ENCODE measurements around the gene FRMD3.

The FRMD3 gene

GRCh38 chr9:83472221-83472665, 66.0 kb downstream of the FRMD3 start:
- DNase-seq, result no peak

DNA sequence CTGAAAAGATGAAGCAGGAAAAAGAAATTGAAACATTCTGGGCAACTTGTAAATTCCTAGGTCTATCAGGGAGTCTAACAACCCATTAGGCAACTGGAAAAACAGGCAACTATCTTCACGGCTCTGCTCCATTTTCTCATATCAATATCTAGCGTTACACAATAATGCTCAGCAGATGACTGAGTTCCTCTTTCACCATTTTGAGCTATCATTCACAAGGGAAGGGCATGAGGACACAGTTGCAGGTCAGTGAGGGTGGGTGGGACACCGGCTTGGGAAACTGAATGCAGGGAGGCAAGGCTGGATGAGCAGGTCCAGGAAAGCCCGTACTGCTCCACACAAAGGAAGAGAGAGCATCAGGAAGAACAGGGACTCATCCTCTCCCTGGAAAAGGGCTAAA, 67.0 kb downstream of the FRMD3 start:
- DNase-seq, result no peak

GRCh38 chr9:83469722-83470121, 68.5 kb downstream of the FRMD3 start:
- no peak for DNase-seq

DNA sequence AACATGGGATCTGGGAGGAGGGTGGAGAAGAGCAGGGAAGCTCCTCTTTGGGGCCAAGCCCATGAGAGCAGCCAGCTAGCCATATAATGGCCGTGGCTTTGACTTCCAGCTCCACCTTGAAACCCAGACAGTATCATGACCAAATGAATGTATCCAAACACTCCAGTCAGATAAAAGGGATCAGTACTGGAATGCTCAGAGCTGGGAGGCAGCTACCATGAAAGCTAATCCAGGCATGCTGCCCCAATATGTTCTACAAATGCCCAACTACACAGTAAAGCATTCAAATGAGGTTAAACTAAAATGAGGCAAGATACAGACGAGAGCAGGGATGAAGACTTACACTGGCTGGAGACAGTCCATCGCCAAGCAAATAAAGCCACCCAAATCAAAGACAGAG, 69.4 kb downstream of the FRMD3 start:
- DNase-seq, result no peak

DNA sequence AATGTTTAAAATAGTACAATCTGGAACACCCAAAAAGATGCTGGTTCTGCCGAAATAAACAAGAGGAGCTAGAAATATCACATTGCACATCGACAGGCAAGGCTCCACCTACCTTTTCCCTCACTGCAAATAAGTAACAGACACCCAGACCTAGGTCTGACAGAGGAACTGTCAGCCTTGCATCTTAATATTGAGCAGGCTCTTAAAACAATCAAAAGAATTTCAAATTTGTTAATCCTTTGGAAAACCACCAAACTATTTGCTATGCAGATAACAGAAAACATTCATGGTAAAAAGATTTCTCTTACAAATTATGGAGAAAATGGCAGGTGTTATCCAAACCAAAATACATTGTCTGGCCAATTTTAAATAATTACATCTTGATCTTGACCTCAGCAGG, 71.3 kb downstream of the FRMD3 start:
- no peak for DNase-seq

DNA sequence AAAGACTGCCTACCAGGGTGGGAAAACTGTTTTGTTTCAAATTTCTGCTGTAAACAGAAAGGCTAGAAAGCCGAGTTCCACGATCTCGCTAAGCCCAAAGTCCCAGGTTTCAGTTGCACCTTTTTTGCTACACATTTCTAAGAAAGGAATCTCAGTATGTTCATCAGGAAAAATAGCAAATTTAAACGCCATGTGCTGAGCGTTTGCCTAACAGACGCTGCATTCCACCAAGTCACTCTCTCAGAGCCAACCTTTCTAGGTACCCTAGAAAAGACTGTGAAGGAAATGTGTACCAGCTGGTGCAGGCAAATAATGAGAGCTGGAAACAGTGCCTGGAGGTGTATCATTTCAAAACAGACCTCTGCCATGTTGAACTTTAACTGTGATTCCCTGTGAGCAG, 71.8 kb downstream of the FRMD3 start:
- no peak for DNase-seq

DNA sequence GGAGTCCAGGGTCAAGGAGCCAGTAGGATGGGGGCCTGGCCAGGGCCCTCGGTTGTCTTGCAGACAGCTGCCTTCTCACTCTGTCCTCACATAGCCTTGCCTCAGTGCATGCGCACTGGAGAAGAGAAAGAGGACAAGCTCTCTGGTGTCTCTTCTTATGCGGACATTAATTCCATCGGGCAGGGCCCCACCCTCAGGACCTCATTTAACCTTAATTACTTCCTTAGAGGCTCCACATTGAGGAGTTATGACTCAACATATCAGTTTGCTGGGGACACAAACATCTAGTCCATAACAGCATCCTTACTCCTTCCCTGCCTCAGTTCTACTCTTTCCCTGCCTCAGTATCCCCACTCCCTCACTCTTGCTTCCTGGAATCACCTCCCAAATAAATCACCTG, 78.4 kb downstream of the FRMD3 start:
- DNase-seq, result no peak

GRCh38 chr9:83458530-83458929, 79.7 kb downstream of the FRMD3 start:
- DNase-seq, result no peak

- DNase-seq, result no peak
Observed at GRCh38 chr9:83457005-83457404, 81.2 kb downstream of the FRMD3 start.

DNA sequence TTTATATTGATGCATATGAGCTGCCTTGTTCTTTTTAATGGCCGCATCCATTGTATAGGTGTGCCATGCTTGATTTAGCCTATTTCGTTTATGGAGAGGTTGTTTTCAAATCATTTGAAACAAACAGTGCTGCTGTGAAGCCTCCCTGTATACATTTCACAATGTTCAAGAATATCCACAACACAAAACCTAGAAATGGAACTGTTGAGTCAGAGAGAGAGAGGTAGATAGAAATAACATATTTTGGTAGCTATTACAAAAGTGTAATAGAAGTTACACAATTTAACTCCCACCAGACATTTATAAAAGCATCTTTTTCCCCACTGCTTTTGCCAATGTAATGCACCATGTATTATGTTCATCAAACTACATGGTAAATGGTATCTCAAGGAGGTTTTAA, 82.0 kb downstream of the FRMD3 start:
- DNase-seq, result no peak

DNA sequence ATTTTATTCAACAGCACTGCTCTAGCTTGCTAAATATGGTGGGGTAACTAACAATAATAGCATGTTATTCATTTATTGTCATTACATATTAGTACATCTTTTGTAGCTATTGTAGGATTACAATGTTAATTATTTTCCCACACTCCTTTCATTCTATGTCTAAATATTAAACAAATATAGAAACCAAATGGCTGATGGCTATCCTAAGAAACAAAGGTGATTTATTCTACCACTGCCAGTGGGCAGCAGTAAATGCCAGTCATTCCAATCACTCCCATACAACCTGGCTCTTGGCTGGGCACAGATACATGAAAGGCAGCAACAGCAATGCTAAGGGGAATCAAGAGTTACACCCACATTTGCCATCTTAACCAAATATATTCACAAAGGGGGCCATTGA, 84.1 kb downstream of the FRMD3 start:
- DNase-seq, result no peak

DNA sequence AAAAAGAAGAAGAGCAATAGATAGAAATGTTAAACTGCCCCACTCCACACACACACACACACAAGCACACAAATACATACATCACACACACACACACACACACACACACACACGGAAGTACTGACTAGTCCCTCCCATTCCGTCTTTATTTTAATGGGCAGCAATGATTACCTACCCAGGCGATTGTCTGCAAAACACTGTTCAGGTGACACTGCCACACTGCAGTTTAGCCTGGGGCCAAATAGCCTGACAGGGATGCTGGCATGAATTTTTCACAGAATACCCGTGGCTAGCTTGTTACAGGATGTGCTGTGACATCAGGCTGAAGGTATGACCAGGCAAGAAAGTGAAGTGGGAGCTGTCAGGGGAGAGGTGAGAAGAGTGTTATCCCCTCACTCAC, 86.9 kb downstream of the FRMD3 start:
- DNase-seq, result no peak

- no peak for DNase-seq
Observed at GRCh38 chr9:83449983-83450382, 88.2 kb downstream of the FRMD3 start.

GRCh38 chr9:83449166-83449565, 89.0 kb downstream of the FRMD3 start:
- no peak for DNase-seq

- DNase-seq, result no peak
Observed at GRCh38 chr9:83448626-83449025, 89.6 kb downstream of the FRMD3 start.

GRCh38 chr9:83447351-83447750, 90.8 kb downstream of the FRMD3 start:
- DNase-seq, result no peak

- DNase-seq, result no peak
Observed at GRCh38 chr9:83445703-83446265, 92.4 kb downstream of the FRMD3 start.

DNA sequence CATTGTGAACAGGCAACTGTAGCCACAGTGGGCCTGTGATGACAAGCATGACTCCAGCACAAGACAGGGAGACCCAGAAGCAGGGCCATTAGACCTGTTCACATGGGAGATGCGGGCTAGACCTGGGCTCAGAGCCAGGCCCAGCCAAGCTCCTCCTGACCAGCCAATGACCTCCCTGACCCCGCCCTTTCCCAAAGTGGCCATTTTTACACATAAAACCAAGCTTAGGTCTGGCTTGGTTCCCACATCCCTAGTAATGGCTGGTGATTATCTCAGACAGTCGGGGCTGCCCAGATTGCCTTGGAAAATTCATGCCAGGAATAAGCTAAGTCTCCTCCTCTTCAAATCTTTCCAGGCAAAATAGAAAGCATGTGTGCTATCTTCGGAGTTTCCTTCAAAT, 94.1 kb downstream of the FRMD3 start:
- no peak for DNase-seq

GRCh38 chr9:83441390-83441789, 96.8 kb downstream of the FRMD3 start:
- DNase-seq, result peak; percentile 49

DNA sequence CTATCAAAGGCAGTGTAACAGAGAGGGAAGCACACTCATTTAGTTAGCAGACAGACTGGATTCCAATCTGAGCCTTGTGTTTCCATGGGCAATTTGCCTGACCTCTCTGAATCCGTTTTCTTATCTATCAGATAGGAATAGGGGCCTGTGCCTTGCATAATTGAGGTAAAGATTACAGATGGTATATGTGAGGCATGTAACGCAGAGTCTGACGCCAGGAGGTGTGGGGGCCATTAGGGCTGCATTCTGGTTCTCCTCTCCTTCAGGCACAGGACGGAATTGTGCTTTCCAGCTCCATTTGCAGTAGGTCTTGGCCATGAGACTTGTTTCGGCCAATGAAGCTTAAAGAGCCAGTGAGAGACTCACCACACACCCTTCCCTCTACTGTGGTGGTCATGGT, 97.6 kb downstream of the FRMD3 start:
- DNase-seq, result no peak

DNA sequence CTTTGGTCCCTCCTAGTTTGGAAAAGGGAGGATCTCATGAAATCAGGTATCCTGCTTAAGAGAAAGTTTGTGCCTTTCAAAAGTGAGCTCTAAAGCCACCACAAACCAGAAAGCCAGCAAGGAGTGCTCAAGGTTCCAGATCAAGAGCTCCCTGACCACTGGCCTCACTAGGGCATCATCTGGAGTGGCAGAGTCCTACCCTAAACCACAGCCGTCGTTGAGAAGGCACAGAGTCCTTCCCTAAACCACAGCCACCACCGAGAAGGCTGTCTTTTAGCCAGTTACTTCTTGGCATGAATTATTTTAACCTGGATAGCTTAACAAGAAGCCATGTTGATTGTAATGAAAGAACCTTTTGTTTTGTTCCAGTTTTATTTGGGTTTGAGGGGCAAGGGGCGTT, 102.9 kb downstream of the FRMD3 start:
- no peak for DNase-seq

DNA sequence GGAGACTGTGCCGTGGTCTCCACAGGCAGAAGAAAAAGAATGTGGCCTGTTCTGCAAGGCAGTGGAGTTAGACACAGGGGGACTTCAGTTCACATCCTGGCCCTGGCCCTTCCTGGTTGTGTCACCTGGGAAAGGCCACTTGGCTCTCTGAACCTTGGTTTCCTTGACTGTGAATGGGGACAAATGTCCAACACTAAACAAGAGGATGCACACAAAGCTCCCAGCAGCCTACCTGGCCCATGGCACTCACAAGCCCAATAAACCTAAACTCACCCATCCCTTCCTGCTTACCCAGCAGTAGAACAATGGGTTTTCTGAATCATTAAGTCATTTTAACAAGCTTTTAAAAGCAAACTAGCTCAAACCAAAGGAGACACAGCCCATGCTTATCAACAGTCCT, 103.9 kb downstream of the FRMD3 start:
- no peak for DNase-seq

GRCh38 chr9:83433846-83434245, 104.4 kb downstream of the FRMD3 start:
- no peak for DNase-seq

GRCh38 chr9:83432877-83433550, 105.2 kb downstream of the FRMD3 start:
- no peak for DNase-seq

GRCh38 chr9:83432104-83432627, 106.0 kb downstream of the FRMD3 start:
- DNase-seq, result no peak
